HepG2 (cell line): ENCODE results near the gene SRRT. TPM values are rescaled to one million over a fixed set of nuclear protein-coding genes. Genes with fewer than 3 reads are reported as not detected.
A peak's percentile ranks its signal among the peaks of the same experiment; 100 is the strongest.

ENCODE experiments used
- ATF1 ChIP-seq: IDR thresholded peaks from 2 replicates; pipeline ENCODE4 v1.6.1; 2016; ENCODE audit warnings: mild to moderate bottlenecking, control low read depth
- DMAP1 ChIP-seq: IDR thresholded peaks from 2 replicates; pipeline ENCODE4 v1.6.1; 2016
- GTF3A ChIP-seq: sonication (generic); formaldehyde crosslinking; conservative IDR thresholded peaks from 2 replicates; pipeline ENCODE4 v1.4.0; 2020; ENCODE audit warnings: mild to moderate bottlenecking, missing genetic modification reagents
- KDM3A ChIP-seq: IDR thresholded peaks from 2 replicates; pipeline ENCODE4 v1.6.1; 2018; ENCODE audit warnings: low read depth, missing compliant biosample characterization
- NAIF1 ChIP-seq: sonication (generic); formaldehyde crosslinking; IDR thresholded peaks from 2 replicates; pipeline ENCODE4 v1.5.0; 2020; ENCODE audit warnings: mild to moderate bottlenecking, missing genetic modification reagents, borderline replicate concordance
- RFX1 ChIP-seq: fragments of 450-650 bp; IDR thresholded peaks from 2 replicates; pipeline ENCODE4 v1.6.1; 2017
- TFDP2 ChIP-seq: sonication (generic); formaldehyde crosslinking; IDR thresholded peaks from 2 replicates; pipeline ENCODE4 v1.4.0; 2020; ENCODE audit warnings: missing genetic modification reagents
- ZBTB1 ChIP-seq: sonication (generic); formaldehyde crosslinking; IDR thresholded peaks from 2 replicates; pipeline ENCODE4 v1.4.0; 2020; ENCODE audit warnings: missing genetic modification reagents, borderline replicate concordance
- ZNF142 ChIP-seq: sonication (generic); formaldehyde crosslinking; IDR thresholded peaks from 2 replicates; pipeline ENCODE4 v1.4.0; 2020; ENCODE audit warnings: missing genetic modification reagents
- ZNF619 ChIP-seq: sonication (generic); formaldehyde crosslinking; IDR thresholded peaks from 2 replicates; pipeline ENCODE4 v1.4.0; 2020; ENCODE audit warnings: mild to moderate bottlenecking, missing genetic modification reagents
- ZNF704 ChIP-seq: sonication (generic); formaldehyde crosslinking; IDR thresholded peaks from 2 replicates; pipeline ENCODE4 v1.8.1; 2023; ENCODE audit warnings: mild to moderate bottlenecking, inconsistent platforms, moderate library complexity, missing genetic modification reagents, borderline replicate concordance
- ZNF879 ChIP-seq: sonication (generic); formaldehyde crosslinking; IDR thresholded peaks from 2 replicates; pipeline ENCODE4 v1.8.1; 2023; ENCODE audit warnings: missing genetic modification reagents
- polyA plus RNA-seq, 8 experiments: library from polyadenylated mRNA; depleted of rRNA in 3 of 8; stranded (reverse) in 7 of 8; unstranded in 1 of 8; fragments of >200 nt; fragmentation: Illumina TruSeq in 4 of 8; extraction: Trizol in 4 of 8; gene quantifications; 2 replicates each; pipeline versions ENCODE4 v1.2.1 to v1.2.3, GENCODE V29; 2011 to 2016; ENCODE audit warnings: low read depth in 4 of 8, missing spikeins in 1 of 8, mixed read lengths in 1 of 8; ENCODE audit not compliant: insufficient read depth in 1 of 8
- total RNA-seq, 5 experiments: library from RNA; depleted of rRNA; stranded (reverse); fragments of >200 nt; fragmentation: Illumina TruSeq; extraction: Trizol; gene quantifications; 2 replicates each; pipeline ENCODE4 v1.2.3, GENCODE V29; 2016; ENCODE audit warnings: low read depth in 1 of 5
- TF ChIP-seq, protein P1 (sequence below): sonication (generic); formaldehyde crosslinking; IDR thresholded peaks from 2 replicates; pipeline ENCODE4 v1.4.0; 2020; ENCODE audit warnings: missing genetic modification reagents
- TF ChIP-seq, protein P2 (sequence below): sonication (generic); formaldehyde crosslinking; IDR thresholded peaks from 2 replicates; pipeline ENCODE4 v1.4.0; 2020; ENCODE audit warnings: missing genetic modification reagents
- TF ChIP-seq, protein P3 (sequence below): sonication (generic); formaldehyde crosslinking; IDR thresholded peaks from 2 replicates; pipeline ENCODE4 v1.4.0; 2020; ENCODE audit warnings: mild to moderate bottlenecking, low read depth, missing genetic modification reagents

The SRRT gene
- total and polyA plus RNA-seq, 2 of the 13 experiments (the other 11 are each of a cell fraction or from before 2014, with no cell fraction given) = 26.2 to 106 TPM

DNA sequence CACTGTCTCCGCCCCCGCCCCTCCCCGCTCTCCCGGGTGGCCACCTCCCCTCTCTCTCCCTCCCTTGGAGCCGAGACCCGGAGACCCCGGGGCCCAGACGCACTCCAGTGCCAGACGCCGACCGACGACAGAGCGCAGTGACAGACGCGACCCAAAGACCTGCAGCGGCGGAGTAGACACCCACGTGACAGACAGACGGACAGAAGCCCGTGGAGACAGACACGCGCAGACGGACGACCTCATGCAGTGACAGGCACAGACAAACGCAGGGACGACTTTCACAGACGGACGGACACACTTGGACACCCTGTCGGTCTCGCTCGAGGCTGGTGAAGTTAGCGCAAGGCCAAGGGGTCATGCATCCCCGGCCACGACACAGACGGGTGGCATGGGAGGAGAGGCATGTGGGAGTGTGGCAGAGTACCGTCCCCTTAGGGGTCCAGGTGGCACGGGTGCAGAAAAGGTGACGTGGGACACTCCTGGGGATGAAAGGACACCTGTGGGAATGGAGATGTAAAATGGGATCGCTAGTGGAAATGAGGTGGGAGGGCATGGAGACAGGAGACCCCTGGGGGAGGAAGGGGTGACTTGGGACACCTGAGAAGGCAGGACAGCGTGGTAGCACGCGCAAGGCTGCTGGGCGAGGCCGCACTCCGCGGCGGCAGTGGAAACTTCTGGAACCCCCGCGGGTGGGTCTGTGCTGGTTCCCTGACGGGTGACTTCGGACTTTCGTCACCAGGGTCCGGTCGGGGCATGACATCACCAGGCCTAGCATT, 21.2 kb downstream of the SRRT start (continued):
- TF ChIP-seq ZNF142 (CRISPR knock-in tag) (no peak), DMAP1 (CRISPR knock-in tag) (no peak), ZNF619 (no peak), TFDP2 (CRISPR knock-in tag) (no peak), ZNF879 (no peak), KDM3A (CRISPR knock-in tag) (no peak), ATF1 (CRISPR knock-in tag) (no peak), NAIF1 (CRISPR knock-in tag) (no peak), ZBTB1 (CRISPR knock-in tag) (no peak), ZNF704 (CRISPR knock-in tag) (0 out of 2 replicates have a peak, but pooled peaks have one; percentile 23), GTF3A (CRISPR knock-in tag) (no peak), RFX1 (no peak)
- TF ChIP-seq, protein P1, sequence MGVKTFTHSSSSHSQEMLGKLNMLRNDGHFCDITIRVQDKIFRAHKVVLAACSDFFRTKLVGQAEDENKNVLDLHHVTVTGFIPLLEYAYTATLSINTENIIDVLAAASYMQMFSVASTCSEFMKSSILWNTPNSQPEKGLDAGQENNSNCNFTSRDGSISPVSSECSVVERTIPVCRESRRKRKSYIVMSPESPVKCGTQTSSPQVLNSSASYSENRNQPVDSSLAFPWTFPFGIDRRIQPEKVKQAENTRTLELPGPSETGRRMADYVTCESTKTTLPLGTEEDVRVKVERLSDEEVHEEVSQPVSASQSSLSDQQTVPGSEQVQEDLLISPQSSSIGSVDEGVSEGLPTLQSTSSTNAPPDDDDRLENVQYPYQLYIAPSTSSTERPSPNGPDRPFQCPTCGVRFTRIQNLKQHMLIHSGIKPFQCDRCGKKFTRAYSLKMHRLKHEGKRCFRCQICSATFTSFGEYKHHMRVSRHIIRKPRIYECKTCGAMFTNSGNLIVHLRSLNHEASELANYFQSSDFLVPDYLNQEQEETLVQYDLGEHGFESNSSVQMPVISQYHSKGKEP (CRISPR knock-in tag) = no peak
- TF ChIP-seq, protein P2, sequence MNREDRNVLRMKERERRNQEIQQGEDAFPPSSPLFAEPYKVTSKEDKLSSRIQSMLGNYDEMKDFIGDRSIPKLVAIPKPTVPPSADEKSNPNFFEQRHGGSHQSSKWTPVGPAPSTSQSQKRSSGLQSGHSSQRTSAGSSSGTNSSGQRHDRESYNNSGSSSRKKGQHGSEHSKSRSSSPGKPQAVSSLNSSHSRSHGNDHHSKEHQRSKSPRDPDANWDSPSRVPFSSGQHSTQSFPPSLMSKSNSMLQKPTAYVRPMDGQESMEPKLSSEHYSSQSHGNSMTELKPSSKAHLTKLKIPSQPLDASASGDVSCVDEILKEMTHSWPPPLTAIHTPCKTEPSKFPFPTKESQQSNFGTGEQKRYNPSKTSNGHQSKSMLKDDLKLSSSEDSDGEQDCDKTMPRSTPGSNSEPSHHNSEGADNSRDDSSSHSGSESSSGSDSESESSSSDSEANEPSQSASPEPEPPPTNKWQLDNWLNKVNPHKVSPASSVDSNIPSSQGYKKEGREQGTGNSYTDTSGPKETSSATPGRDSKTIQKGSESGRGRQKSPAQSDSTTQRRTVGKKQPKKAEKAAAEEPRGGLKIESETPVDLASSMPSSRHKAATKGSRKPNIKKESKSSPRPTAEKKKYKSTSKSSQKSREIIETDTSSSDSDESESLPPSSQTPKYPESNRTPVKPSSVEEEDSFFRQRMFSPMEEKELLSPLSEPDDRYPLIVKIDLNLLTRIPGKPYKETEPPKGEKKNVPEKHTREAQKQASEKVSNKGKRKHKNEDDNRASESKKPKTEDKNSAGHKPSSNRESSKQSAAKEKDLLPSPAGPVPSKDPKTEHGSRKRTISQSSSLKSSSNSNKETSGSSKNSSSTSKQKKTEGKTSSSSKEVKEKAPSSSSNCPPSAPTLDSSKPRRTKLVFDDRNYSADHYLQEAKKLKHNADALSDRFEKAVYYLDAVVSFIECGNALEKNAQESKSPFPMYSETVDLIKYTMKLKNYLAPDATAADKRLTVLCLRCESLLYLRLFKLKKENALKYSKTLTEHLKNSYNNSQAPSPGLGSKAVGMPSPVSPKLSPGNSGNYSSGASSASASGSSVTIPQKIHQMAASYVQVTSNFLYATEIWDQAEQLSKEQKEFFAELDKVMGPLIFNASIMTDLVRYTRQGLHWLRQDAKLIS (CRISPR knock-in tag) = no peak
- TF ChIP-seq, protein P3, sequence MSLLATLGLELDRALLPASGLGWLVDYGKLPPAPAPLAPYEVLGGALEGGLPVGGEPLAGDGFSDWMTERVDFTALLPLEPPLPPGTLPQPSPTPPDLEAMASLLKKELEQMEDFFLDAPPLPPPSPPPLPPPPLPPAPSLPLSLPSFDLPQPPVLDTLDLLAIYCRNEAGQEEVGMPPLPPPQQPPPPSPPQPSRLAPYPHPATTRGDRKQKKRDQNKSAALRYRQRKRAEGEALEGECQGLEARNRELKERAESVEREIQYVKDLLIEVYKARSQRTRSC (CRISPR knock-in tag) = no peak
